Activated CD4-positive, CD25-positive, alpha-beta regulatory T cell treated with anti-CD3 and anti-CD28 coated beads, Interleukin-2, amount 50 U/mL, for 72 hours (primary cell): ENCODE measurements around the gene MAP2K2.

Experiments used
- DNase-seq: peaks from one replicate; pipeline ENCODE4 v3.0.0; 2021

MAP2K2 gene

GRCh38 chr19:4042064-4042730, 81.7 kb downstream of the MAP2K2 start:
- DNase-seq, result no peak
